ENCODE results near the gene TIGD6.
A peak's percentile ranks its signal among the peaks of the same experiment; 100 is the strongest.

TIGD6 gene

DNA sequence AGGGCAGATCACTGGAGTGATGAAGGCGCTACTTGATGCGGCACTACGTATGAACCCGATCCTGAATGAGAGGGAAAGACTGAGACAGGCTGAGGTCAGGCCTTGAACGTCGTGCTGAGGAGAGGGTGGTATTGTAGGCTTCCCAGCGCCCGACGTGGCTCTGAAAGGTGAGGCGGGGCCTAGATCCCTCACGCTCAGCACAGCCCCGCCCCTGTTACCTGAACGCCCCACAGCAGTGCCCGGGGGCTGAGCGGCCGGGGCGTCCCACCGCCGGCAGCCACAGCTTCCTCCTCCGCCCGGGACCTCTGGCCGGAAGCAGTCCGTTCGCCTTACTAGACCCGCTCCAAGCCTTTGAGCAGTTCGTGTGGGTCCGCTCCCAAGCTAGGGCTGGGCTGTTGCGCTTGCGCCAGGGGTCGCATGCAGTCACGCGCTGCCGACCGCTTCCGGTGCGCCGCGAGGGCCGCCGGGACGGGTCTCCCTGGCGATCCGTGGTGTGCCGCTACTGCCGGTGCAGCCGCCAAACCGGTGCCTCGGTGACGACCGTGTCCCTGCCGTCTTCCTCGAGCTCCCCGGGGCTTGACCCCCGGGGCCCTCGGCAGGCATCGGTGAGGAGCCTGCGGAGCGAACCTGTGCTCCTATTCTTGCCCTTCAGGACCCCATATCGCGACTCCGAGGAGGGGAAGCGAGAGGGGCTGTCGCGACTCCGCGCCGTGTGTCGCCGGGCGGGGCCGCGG, at the start of gene TIGD6, which contains the start of gene HMGXB3:
Gene TIGD6 (minus strand): TSS at position 399 of the 734 bp plus-strand sequence. CDS start 4,306 bp downstream, outside the sequence.
Gene HMGXB3 (plus strand): TSS at position 484 of the 734 bp plus-strand sequence. CDS start 4,114 bp downstream, outside the sequence.
- DNase-seq (ENCODE audit: low read depth): peak; percentile 93
- TF ChIP-seq, protein P1, sequence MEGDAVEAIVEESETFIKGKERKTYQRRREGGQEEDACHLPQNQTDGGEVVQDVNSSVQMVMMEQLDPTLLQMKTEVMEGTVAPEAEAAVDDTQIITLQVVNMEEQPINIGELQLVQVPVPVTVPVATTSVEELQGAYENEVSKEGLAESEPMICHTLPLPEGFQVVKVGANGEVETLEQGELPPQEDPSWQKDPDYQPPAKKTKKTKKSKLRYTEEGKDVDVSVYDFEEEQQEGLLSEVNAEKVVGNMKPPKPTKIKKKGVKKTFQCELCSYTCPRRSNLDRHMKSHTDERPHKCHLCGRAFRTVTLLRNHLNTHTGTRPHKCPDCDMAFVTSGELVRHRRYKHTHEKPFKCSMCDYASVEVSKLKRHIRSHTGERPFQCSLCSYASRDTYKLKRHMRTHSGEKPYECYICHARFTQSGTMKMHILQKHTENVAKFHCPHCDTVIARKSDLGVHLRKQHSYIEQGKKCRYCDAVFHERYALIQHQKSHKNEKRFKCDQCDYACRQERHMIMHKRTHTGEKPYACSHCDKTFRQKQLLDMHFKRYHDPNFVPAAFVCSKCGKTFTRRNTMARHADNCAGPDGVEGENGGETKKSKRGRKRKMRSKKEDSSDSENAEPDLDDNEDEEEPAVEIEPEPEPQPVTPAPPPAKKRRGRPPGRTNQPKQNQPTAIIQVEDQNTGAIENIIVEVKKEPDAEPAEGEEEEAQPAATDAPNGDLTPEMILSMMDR (conservative IDR thresholded peaks at IDR 0.05; ENCODE audit: low read length): 0 out of 2 replicates have a peak, but pooled peaks have one; percentile 7
- H3K4me3 ChIP-seq (ENCODE audit: low read length): peak within 1 kb of the TSS; percentile 96

DNA sequence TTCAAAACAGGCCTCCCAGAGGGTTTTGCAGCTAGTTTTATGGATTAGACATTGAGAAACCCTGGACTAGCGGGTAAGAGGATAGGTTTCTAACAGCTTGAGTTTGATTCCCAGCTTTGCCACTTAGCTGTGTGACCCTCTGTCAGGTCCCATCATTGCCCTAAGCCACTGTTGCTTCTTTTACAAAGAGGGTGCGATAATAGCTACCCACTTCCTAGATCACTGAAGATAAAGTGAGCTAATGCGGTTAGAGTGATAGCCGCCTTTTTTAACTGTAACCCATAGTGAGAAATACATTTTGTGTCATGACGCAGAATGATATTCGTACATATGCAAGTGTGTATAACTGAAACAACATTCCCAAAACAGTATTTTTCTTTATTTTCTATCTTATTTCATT, 45.6 kb upstream of the TIGD6 start:
- no peak overlapping the region for H3K4me3 ChIP-seq (ENCODE audit: low read length)
- TF ChIP-seq, protein P1 (conservative IDR thresholded peaks at IDR 0.05; ENCODE audit: low read length): no peak
- no peak for DNase-seq (ENCODE audit: low read depth)

DNA sequence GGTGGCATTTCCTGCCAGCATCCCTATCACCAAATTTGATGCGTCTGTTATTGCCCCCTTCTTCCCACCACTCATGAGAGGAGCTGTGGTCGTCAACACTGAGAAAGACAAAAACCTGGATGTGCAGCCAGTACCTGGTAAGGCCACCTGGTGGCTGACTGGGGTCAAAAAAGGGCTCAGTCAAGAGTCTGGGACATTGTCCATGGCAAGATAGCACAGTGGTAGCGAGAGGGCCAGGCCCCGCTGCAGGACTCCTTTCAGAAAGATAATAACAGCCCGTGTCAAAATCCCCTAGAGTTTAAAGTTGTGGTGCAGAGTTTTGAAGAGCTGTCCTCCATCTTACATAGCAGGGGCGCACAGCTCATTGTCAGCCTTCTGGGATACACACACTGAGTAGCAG, 45.1 kb upstream of the TIGD6 start:
- no peak for DNase-seq (ENCODE audit: low read depth)
- TF ChIP-seq, protein P1 (conservative IDR thresholded peaks at IDR 0.05; ENCODE audit: low read length): no peak
- no peak overlapping the region for H3K4me3 ChIP-seq (ENCODE audit: low read length)

DNA sequence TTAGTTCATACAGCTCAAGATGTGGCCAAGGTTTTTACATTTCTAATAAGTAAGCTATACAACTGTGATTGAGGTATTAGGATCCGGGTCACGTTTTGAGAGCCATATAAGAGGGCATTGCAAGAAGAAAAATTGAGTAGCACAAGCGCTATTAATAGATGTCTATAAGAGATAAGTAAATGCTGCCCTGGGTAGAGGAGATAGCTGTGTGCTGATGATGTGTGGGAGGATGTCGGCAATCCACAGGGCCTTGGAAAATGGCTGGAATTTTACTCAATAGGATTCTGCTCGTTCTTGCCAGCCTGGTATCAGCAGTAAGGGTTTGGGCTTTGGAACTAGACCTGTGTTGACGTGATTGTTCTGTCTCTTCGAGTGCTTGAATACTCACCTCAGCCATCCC, 44.3 kb upstream of the TIGD6 start:
- H3K4me3 ChIP-seq (ENCODE audit: low read length): no peak overlapping the region
- no peak for DNase-seq (ENCODE audit: low read depth)
- TF ChIP-seq, protein P1 (conservative IDR thresholded peaks at IDR 0.05; ENCODE audit: low read length): no peak

DNA sequence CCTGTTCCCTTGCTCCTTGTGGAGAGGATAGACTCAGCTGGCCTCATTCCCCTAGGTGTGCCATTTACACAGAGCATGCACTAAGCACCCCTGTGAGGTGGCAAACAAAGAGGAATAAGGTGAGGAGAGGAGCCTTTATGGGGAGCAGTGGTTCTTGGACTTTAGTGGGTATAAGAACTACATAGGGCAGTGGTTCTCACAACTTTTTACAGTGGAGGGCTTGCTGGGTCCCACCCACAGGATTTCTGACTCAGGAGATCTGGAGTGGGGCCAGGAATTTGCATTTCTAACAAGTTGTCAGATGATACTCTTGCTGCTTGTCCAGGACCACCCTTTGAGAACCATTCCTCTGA, 43.9 kb upstream of the TIGD6 start:
- TF ChIP-seq, protein P1 (conservative IDR thresholded peaks at IDR 0.05; ENCODE audit: low read length): no peak
- no peak overlapping the region for H3K4me3 ChIP-seq (ENCODE audit: low read length)
- peak; percentile 34 for DNase-seq (ENCODE audit: low read depth)

DNA sequence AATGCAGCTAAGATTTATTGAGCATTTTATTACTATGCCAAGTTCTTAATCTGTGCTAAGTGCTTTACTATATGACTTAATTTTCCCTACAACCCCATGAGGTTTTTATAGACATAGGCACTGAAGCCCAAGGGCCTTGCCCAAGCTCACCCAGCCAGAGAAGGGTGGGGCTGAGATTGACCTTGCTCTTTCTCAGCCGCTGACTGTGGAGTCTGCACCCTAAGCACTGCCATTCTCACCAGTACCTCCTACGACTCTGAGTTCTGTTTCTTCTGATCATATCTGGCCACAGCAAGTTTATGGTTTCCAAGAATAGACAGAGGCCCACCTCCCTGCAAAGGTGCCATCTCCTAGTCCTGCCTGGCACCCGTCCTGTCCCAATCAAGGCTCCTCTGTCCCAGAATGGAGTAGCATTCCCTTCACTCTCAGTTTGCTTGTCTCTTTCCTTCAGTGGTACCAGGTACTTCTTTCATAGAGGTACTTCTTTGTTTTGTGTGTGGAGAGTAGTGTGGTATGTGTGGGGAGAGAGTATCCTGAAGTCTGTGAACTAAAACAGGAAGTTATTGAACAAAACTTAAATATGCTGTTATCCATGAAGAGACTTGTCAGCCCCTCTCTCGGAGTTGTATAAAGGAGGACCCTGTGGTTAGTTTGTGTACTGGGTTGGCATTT, 43.3 kb upstream of the TIGD6 start:
- no peak overlapping the region for H3K4me3 ChIP-seq (ENCODE audit: low read length)
- TF ChIP-seq, protein P1 (conservative IDR thresholded peaks at IDR 0.05; ENCODE audit: low read length): no peak
- DNase-seq (ENCODE audit: low read depth): no peak

DNA sequence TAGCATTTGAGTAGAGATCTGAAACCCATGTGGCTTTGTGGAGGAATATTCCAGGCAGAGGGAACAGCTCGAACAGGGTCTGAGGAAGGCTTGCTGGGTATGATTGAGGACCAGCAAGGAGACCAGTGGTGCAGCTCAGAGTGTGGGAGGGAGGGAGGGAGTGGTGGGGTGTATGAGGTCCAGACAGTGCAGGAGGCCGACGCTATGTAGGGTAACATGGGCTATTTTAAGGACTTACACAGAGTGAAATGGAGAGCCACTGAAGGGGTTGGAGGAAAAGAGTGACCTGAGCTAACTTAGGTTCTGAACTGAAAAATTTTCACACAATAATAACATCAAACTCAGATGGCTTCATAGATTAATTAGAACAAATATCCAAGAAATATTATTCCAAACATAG, 42.0 kb upstream of the TIGD6 start:
- TF ChIP-seq, protein P1 (conservative IDR thresholded peaks at IDR 0.05; ENCODE audit: low read length): no peak

More for the DNA sequence above, 42.0 kb upstream of the TIGD6 start:
- no peak overlapping the region for H3K4me3 ChIP-seq (ENCODE audit: low read length)
- no peak for DNase-seq (ENCODE audit: low read depth)
